Osteocyte (in vitro differentiated cells): Measurements from ENCODE around the gene FAM169A. TPM values are rescaled to one million over a fixed set of nuclear protein-coding genes. Genes with fewer than 3 reads are reported as not detected.
"Not testable (repeated sequence)": the region's sequence is repeated elsewhere in the genome, so short reads cannot be mapped to it uniquely, and the experiment has no call there.

ENCODE experiments used
- DNase-seq: peaks from one replicate; pipeline ENCODE4 v3.0.0; 2021; ENCODE audit warnings: mixed read lengths; ENCODE audit not compliant: unreplicated experiment; ENCODE audit errors: extremely low spot score
- H3K27ac Mint-ChIP-seq: one replicate; pipeline ENCODE4 v1.8.0; 2021; ENCODE audit warnings: mild to moderate bottlenecking, mixed read lengths; ENCODE audit not compliant: unreplicated experiment
- H3K27me3 Mint-ChIP-seq: one replicate; pipeline ENCODE4 v1.8.0; 2021; ENCODE audit warnings: mixed read lengths; ENCODE audit not compliant: unreplicated experiment
- H3K36me3 Mint-ChIP-seq: one replicate; pipeline ENCODE4 v1.8.0; 2021; ENCODE audit warnings: mixed read lengths; ENCODE audit not compliant: unreplicated experiment
- H3K4me1 Mint-ChIP-seq: one replicate; pipeline ENCODE4 v1.8.0; 2021; ENCODE audit warnings: mixed read lengths; ENCODE audit not compliant: unreplicated experiment
- H3K4me3 Mint-ChIP-seq: one replicate; pipeline ENCODE4 v1.8.0; 2021; ENCODE audit warnings: mild to moderate bottlenecking, moderate library complexity, mixed read lengths; ENCODE audit not compliant: unreplicated experiment
- H3K9me3 Mint-ChIP-seq: one replicate; pipeline ENCODE4 v1.8.0; 2021; ENCODE audit warnings: mixed read lengths; ENCODE audit not compliant: unreplicated experiment
- CTCF ChIP-seq: fragments of 200-600 bp; sonication (generic); IDR thresholded peaks from 2 replicates; pipeline ENCODE4 v1.5.0; 2021; ENCODE audit warnings: antibody characterized with exemption, mild to moderate bottlenecking, moderate library complexity
- total RNA-seq: library from RNA; stranded (reverse); gene quantifications from 2 replicates; pipeline ENCODE4 v1.2.1, GENCODE V29; 2021

Gene FAM169A
- total RNA-seq, 1 donor from 2014 or later, result 3.6 TPM

- Mint-ChIP-seq H3K36me3 (no peaks in the 10 kb centered on the region), H3K4me3 (no peak overlapping the region), H3K4me1 (peaks cover 7% of the 10 kb centered on the region), H3K27me3 (no peaks in the 10 kb centered on the region), H3K27ac (no peak overlapping the region), H3K9me3 (no peaks in the 10 kb centered on the region)
- DNase-seq, result no peak
- no peak for TF ChIP-seq CTCF
Measured at GRCh38 chr5:74875994-74876791, 10.0 kb upstream of the FAM169A start.

DNA sequence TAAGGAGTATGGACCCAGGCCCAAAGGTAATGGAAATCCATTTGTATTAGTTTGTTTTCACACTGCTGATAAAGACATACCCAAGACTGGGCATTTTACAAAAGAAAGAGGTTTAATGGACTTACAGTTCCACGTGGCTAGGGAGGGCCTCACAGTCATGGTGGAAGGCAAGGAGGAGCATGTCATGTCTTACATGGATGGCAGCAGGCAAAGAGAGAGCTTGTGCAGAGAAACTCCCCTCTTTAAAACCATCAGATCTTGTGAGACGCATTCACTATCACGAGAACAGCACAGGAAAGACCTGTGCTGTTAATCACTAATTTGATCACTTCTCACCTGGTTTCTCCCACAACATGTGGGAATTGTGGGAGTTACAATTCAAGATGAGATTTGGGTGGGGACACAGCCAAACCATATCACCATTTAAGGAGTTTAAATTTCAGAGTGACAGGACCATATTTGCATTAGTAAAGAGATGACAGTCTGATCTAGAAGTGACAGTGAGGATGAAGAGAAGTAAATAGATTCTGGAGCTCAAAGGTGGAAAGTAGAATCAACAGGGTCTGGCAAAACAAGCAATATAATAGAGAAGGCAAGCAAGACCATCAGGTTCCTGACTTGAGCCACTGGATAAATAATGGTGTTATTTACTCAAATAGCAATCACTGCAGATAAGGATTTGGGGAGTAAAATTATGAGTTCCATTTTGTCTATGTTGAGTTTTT lies 7.5 kb upstream of the FAM169A start:
- Mint-ChIP-seq H3K27me3 (no peaks in the 10 kb centered on the region), H3K36me3 (no peaks in the 10 kb centered on the region), H3K9me3 (no peaks in the 10 kb centered on the region), H3K4me1 (peaks cover 25% of the 10 kb centered on the region), H3K4me3 (no peak overlapping the region), H3K27ac (no peak overlapping the region)
- no peak for DNase-seq
- TF ChIP-seq CTCF, result no peak

- Mint-ChIP-seq H3K9me3 (no peaks in the 10 kb centered on the region), H3K4me1 (peaks cover 22% of the 10 kb centered on the region), H3K36me3 (no peaks in the 10 kb centered on the region), H3K27me3 (no peaks in the 10 kb centered on the region), H3K4me3 (no peak overlapping the region), H3K27ac (peak overlapping the region; percentile 15)
- DNase-seq, result no peak
- TF ChIP-seq CTCF, result no peak
Measured at GRCh38 chr5:74870299-74871067, 4.3 kb upstream of the FAM169A start.

GRCh38 chr5:74869414-74869813 lies 3.2 kb upstream of the FAM169A start:
- Mint-ChIP-seq H3K27ac (peak overlapping the region; percentile 15), H3K4me1 (peaks cover 31% of the 10 kb centered on the region)
- H3K9me3 Mint-ChIP-seq, H3K36me3 Mint-ChIP-seq, H3K27me3 Mint-ChIP-seq, DNase-seq, H3K4me3 Mint-ChIP-seq: not testable (repeated sequence)

GRCh38 chr5:74866596-74867162 lies 492 bp upstream of the FAM169A start:
- no peaks in the 10 kb centered on the region for H3K9me3 Mint-ChIP-seq
- peak overlapping the region; percentile 72 for H3K4me3 Mint-ChIP-seq
- no peaks in the 10 kb centered on the region for H3K36me3 Mint-ChIP-seq
- peaks cover 31% of the 10 kb centered on the region for H3K4me1 Mint-ChIP-seq
- no peak overlapping the region for H3K27ac Mint-ChIP-seq
- no peaks in the 10 kb centered on the region for H3K27me3 Mint-ChIP-seq
- DNase-seq, result no peak
- no peak for TF ChIP-seq CTCF
